ENCODE data around the gene CDS2. TPM values are rescaled to one million over a fixed set of nuclear protein-coding genes. Genes with fewer than 3 reads are reported as not detected.

CDS2 gene
- total and polyA plus RNA-seq, 9 donors = 11.4 to 54.6 (median 37.6) TPM

DNA sequence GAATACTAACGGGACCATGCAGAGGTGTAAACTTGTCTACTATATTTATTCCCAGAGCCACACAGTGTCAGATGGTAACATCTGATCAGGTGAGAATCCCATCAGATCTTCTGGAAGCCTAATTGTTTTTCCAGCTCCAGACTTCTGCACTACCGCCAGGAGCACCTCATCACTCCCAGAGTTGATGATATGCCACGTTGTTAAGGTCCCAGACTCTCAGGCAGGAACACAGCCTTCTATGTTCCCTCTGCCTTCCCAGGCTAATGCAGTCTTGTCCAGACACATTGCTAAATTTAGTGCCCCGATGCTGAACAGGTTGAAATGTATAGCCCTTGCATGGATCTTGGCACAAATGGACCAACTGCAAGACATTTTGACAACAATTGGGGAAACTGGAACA, 103.7 kb downstream of the CDS2 start:
- Histone ChIP-seq H3K27ac (no peak overlapping the region), H3K27me3 (no peaks in the 10 kb centered on the region), H3K4me3 (no peak overlapping the region), H3K9me3 (no peaks in the 10 kb centered on the region), H3K4me1 (ENCODE audit: insufficient read depth) (no peaks in the 10 kb centered on the region), H3K36me3 (no peaks in the 10 kb centered on the region)
- TF ChIP-seq, protein P1, sequence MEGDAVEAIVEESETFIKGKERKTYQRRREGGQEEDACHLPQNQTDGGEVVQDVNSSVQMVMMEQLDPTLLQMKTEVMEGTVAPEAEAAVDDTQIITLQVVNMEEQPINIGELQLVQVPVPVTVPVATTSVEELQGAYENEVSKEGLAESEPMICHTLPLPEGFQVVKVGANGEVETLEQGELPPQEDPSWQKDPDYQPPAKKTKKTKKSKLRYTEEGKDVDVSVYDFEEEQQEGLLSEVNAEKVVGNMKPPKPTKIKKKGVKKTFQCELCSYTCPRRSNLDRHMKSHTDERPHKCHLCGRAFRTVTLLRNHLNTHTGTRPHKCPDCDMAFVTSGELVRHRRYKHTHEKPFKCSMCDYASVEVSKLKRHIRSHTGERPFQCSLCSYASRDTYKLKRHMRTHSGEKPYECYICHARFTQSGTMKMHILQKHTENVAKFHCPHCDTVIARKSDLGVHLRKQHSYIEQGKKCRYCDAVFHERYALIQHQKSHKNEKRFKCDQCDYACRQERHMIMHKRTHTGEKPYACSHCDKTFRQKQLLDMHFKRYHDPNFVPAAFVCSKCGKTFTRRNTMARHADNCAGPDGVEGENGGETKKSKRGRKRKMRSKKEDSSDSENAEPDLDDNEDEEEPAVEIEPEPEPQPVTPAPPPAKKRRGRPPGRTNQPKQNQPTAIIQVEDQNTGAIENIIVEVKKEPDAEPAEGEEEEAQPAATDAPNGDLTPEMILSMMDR (IDR thresholded peaks at IDR 0.05) = no peak
- no peak for TF ChIP-seq EP300 (IDR thresholded peaks at IDR 0.05)
- no peak for TF ChIP-seq POLR2A (IDR thresholded peaks at IDR 0.05)
- intact Hi-C loops (cut with DNase I) = no loop called here
- DNase-seq = no peak
- WGBS, 3 donors = 63 to 65% (median 64%) methylated on average over 4 of the region's 4 CpGs

DNA sequence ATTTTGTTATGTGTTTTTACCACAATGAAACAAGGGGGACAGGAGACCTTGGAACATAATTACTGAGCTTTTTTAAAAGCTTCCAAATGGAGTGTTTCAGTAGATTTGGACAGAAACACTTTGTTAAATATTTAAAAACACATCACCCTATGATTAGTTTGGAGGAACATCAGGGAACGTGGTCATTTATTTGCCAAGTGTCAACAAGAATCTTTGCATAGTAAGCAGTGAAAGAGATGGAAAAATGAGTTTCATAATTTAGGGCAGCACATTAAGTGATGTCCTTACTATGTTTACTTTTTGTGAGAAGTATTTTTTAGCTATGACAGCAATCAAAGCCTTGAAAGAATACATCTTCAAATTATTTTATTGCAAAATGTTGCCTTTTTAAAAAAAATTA, 107.3 kb downstream of the CDS2 start:
- no peaks in the 10 kb centered on the region for H3K27me3 ChIP-seq
- H3K4me1 ChIP-seq (ENCODE audit: insufficient read depth) = no peaks in the 10 kb centered on the region
- intact Hi-C loops (cut with DNase I) = no loop called here
- no peak for TF ChIP-seq EP300 (IDR thresholded peaks at IDR 0.05)
- no peak for TF ChIP-seq POLR2A (IDR thresholded peaks at IDR 0.05)
- TF ChIP-seq, protein P1 (IDR thresholded peaks at IDR 0.05) = no peak
- no peak overlapping the region for H3K27ac ChIP-seq
- H3K9me3 ChIP-seq = no peaks in the 10 kb centered on the region
- no peak for DNase-seq
- no peak overlapping the region for H3K4me3 ChIP-seq
- no peaks in the 10 kb centered on the region for H3K36me3 ChIP-seq
- WGBS, 3 donors = 6 to 22% (median 7%) methylated on average over 1 of the region's 1 CpG

DNA sequence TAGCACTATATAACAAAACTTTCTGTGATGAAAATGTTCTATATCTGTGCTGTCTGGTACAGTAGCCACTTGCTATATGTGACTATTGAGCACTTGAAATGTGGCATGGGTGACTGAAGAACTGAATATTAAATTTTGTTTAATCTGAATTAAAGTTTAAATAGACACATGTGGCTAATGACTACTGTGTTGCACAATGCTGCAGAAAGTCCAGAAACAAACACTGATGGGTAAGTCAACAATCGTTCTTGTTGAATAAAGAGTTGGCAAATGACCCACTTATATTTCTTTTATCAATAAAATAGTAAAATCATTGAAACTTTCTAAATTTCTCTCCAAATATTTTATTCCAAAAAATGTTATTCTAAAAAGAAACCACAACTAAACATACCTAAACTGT, 108.2 kb downstream of the CDS2 start:
- WGBS, 3 donors = 21 to 47% (median 31%) methylated on average over 1 of the region's 1 CpG
- no peaks in the 10 kb centered on the region for H3K36me3 ChIP-seq
- no peak for DNase-seq
- intact Hi-C loops (cut with DNase I) = no loop called here
- TF ChIP-seq EP300 (IDR thresholded peaks at IDR 0.05) = no peak
- TF ChIP-seq, protein P1 (IDR thresholded peaks at IDR 0.05) = no peak
- TF ChIP-seq POLR2A (IDR thresholded peaks at IDR 0.05) = no peak
- H3K4me1 ChIP-seq (ENCODE audit: insufficient read depth) = no peaks in the 10 kb centered on the region
- H3K27me3 ChIP-seq = no peaks in the 10 kb centered on the region
- H3K9me3 ChIP-seq = no peaks in the 10 kb centered on the region
- H3K27ac ChIP-seq = no peak overlapping the region
- no peak overlapping the region for H3K4me3 ChIP-seq

Small RNA genes lying within 50 kb of the gene (small RNA-seq; reads per million reads assigned to genes)
- gene RF00019 (not detected), gene RF00568 (not detected), gene RNA5SP474 (not detected)

Other genes starting within 250 kb of the CDS2 start
- 10 to 100 TPM; 28.7 to 95.6 (median 61.0) TPM for gene SLC23A2, start 125.5 kb upstream of the CDS2 start, total RNA-seq
- gene SLC23A2, start 125.5 kb upstream of the CDS2 start, polyA plus RNA-seq = 10 to 100 TPM; 36.1 to 62.9 TPM
- 100 to 1,000 TPM in 2 of 7 donors, 10 to 100 TPM in 5; 57.7 to 119 (median 97.7) TPM for gene TMEM230, start 13.9 kb upstream of the CDS2 start, total RNA-seq
- 100 to 1,000 TPM; 124 to 194 TPM for gene TMEM230, start 13.9 kb upstream of the CDS2 start, polyA plus RNA-seq
- gene PCNA, start 7.0 kb upstream of the CDS2 start, total RNA-seq = 10 to 100 TPM; 34.1 to 50.0 (median 38.8) TPM
- gene PCNA, start 7.0 kb upstream of the CDS2 start, polyA plus RNA-seq = 10 to 100 TPM; 42.1 to 49.0 TPM
- not detected for gene PROKR2, start 189.9 kb downstream of the CDS2 start, total RNA-seq
- not detected for gene PROKR2, start 189.9 kb downstream of the CDS2 start, polyA plus RNA-seq

All from ovary (tissue), 9 donors.